Measurements from ENCODE around the gene REPIN1. TPM values are rescaled to one million over a fixed set of nuclear protein-coding genes. Genes with fewer than 3 reads are reported as not detected.
A peak's percentile ranks its signal among the peaks of the same experiment; 100 is the strongest.

The REPIN1 gene
- total RNA-seq, 1 donor from 2014 or later: 49.4 TPM

- no peak for DNase-seq (ENCODE audit: extremely low spot score in 2 of 2)
These were observed 28.4 kb upstream of the REPIN1 start for GRCh38 chr7:150340024-150340749.

GRCh38 chr7:150340875-150341262 lies 27.8 kb upstream of the REPIN1 start:
- intact Hi-C loops (cut with DNase I): no loop called here
- peaks cover 44% of the 10 kb centered on the region for H3K4me1 ChIP-seq
- H3K27ac ChIP-seq: peak overlapping the region; percentile 90
- TF ChIP-seq CTCF (IDR thresholded peaks at IDR 0.05) (no peak), POLR2AphosphoS5 (IDR thresholded peaks at IDR 0.05; ENCODE audit: insufficient read depth in 1 of 2, low read depth in 1 of 2) (no peak), POLR2A (IDR thresholded peaks at IDR 0.05) (no peak)
- H3K27me3 ChIP-seq: no peaks in the 10 kb centered on the region
- no peaks in the 10 kb centered on the region for H3K36me3 ChIP-seq
- H3K4me3 ChIP-seq: peak overlapping the region; percentile 65 to 69
- DNase-seq (ENCODE audit: extremely low spot score in 2 of 2): no peak
- H3K9me3 ChIP-seq: no peaks in the 10 kb centered on the region

More at GRCh38 chr7:150340024-150340749, 28.4 kb upstream of the REPIN1 start:
- peak overlapping the region; percentile 90 for H3K27ac ChIP-seq
- TF ChIP-seq CTCF (IDR thresholded peaks at IDR 0.05) (peak in 1 of 3 experiments; percentile 4), POLR2A (IDR thresholded peaks at IDR 0.05) (no peak), POLR2AphosphoS5 (IDR thresholded peaks at IDR 0.05; ENCODE audit: insufficient read depth in 1 of 2, low read depth in 1 of 2) (peak in 1 of 2 donors; percentile 36)
- H3K4me3 ChIP-seq: peak overlapping the region; percentile 65 to 69
- H3K27me3 ChIP-seq: no peaks in the 10 kb centered on the region
- no peaks in the 10 kb centered on the region for H3K36me3 ChIP-seq
- intact Hi-C loops (cut with DNase I): no loop called here
- H3K4me1 ChIP-seq: peaks cover 48% of the 10 kb centered on the region
- H3K9me3 ChIP-seq: no peaks in the 10 kb centered on the region

- intact Hi-C loops (cut with DNase I): no loop called here
- Histone ChIP-seq H3K9me3 (no peaks in the 10 kb centered on the region), H3K27ac (peak within 1 kb of the TSS; percentile 90), H3K4me1 (peaks cover 38% of the 10 kb centered on the region), H3K4me3 (peak within 1 kb of the TSS; percentile 65 to 69), H3K27me3 (no peaks in the 10 kb centered on the region), H3K36me3 (no peaks in the 10 kb centered on the region)
- TF ChIP-seq POLR2AphosphoS5 (IDR thresholded peaks at IDR 0.05; ENCODE audit: insufficient read depth in 1 of 2, low read depth in 1 of 2) (peak in 1 of 2 donors; percentile 80), POLR2A (IDR thresholded peaks at IDR 0.05) (peak in 1 of 2 donors; percentile 15), CTCF (IDR thresholded peaks at IDR 0.05) (no peak)
- no peak for DNase-seq (ENCODE audit: extremely low spot score in 2 of 2)
These were observed 27.1 kb upstream of the REPIN1 start, which contains the start of gene RARRES2 for GRCh38 chr7:150341263-150342120. RARRES2 (minus strand) TSS chr7:150341629; CDS start chr7:150340609, 1,020 bp downstream.

DNA sequence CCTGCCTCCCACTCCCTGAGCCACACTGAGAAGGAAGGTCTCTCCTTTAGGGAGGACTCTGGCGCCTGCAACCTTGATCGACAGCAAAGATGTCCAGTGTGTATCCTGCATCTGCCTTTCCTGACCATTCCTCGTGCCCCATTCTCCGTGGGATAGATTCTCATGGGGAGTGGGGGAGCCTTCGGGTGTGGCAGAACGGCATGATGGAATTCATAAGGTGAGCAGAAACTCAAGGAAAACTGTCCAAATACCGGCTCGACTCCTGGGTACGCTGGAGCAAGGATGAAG lies 26.6 kb upstream of the REPIN1 start:
- H3K27ac ChIP-seq: peak overlapping the region; percentile 78
- H3K9me3 ChIP-seq: no peaks in the 10 kb centered on the region
- peak overlapping the region; percentile 65 to 69 for H3K4me3 ChIP-seq
- peaks cover 32% of the 10 kb centered on the region for H3K4me1 ChIP-seq
- intact Hi-C loops (cut with DNase I): no loop called here
- no peaks in the 10 kb centered on the region for H3K36me3 ChIP-seq
- TF ChIP-seq CTCF (IDR thresholded peaks at IDR 0.05): no peak
- no peak for TF ChIP-seq POLR2A (IDR thresholded peaks at IDR 0.05)
- no peak for TF ChIP-seq POLR2AphosphoS5 (IDR thresholded peaks at IDR 0.05; ENCODE audit: insufficient read depth in 1 of 2, low read depth in 1 of 2)
- no peak for DNase-seq (ENCODE audit: extremely low spot score in 2 of 2)
- H3K27me3 ChIP-seq: no peaks in the 10 kb centered on the region
